ENCODE results near the gene NLRP1.

NLRP1 gene

DNA sequence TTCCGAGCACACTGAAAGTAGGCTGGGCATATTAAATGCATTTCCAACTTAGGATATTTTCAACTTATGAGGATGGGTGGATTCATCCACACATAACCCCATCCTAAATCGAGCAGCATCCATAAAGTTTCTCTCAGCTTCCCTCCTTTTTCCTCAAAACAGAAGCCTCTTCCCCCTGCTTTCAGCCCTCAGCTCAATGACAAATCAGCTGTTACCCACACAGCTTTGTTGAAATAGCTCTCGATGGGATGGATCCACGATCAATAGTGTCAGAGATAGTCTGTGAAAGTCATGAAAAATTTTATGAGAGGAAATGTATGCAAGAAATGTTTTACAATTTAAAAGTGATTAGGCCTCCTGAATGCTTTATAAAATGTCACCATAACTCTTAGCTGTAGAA is 118.0 kb downstream of the NLRP1 start:
- no peak for DNase-seq

DNA sequence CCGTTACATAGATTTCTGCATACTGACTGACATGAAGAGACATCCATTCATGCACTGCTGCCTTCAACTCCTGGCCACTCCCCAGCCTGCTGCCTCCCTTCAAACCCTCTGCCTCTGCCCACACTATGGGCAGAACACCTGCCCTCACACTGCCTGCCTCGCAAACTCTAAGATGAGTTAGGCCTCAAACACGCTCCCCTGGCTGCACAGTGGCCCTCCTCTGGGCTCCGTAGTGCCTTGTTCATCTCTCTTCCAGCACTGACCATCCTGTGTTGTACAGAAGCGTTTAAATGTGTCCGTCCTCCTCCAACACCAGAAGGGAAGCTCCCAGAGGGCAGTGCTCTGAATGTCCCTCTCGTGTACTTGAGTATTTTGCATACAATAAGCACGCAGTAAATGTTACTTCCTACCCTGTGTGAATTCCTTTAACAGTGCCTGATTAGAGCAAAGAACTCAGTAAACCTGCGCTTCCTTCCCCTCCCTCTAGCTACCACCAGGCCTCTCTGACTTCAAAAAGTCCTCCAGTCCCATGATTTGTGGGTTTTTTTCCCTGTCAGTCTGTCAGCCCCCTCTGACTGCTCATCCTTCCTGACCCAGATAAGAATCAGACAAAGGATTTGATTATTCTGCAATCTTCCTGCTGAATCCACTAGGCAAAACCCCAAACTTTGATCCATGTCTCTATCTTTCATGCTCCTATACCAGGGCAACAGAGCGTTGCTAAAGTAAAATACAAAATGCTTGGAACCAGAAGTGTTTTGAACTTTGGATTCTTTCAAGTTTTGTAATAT is 119.4 kb downstream of the NLRP1 start:
- no peak for DNase-seq

Measured in stimulated activated CD4-positive, alpha-beta T cell treated with anti-CD3 and anti-CD28 coated beads, Interleukin-12 subunit alpha, Interleukin-12 subunit beta, amount 100 ng/mL, for 4 hours (primary cell).